HG03432 (cell line): Measurements from ENCODE around the gene PRSS2.

Source experiments
- ATAC-seq: cut with Tn5 transposase; IDR thresholded peaks from one replicate; pipeline ENCODE4 v1.9.1; 2021; ENCODE audit warnings: mild to moderate bottlenecking, moderate library complexity; ENCODE audit not compliant: unreplicated experiment

Gene PRSS2

DNA sequence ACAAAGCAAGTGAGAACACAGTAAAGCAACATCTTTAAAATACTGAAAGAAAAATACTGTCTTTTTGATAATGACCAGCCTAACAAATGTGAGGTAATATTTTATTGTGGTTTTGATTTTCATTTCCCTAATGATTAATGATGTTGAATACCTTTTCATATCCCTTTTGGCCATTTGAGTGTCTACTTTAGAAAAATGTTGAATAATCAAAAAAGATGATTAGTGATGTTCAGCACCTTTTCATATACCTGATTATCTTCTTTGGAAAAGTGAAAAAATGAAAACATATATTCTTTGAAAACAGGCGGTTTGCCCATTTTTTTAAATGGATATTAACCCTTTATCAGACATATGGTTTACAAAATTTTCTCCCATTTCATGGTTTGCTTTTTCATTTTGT, 51.9 kb downstream of the PRSS2 start:
- ATAC-seq, result no peak
